OCI-LY7 (cell line): Measurements from ENCODE around the gene BASP1.

ENCODE experiments used
- CTCF ChIP-seq: fragments of 200-600 bp; sonication (generic); conservative IDR thresholded peaks from 2 replicates; pipeline ENCODE4 v1.5.1; 2014; ENCODE audit warnings: mild to moderate bottlenecking, antibody characterized with exemption, low read length, moderate library complexity, mixed read lengths
- EZH2phosphoT487 ChIP-seq: fragments of 200-600 bp; sonication (generic); IDR thresholded peaks from 2 replicates; pipeline ENCODE4 v1.6.1; 2018; ENCODE audit warnings: low read depth, borderline replicate concordance, mild to moderate bottlenecking, mixed run types, antibody characterized with exemption, low read length, moderate library complexity, mixed read lengths

- TF ChIP-seq CTCF (no peak), EZH2phosphoT487 (no peak)
These were observed 23.1 kb downstream of the BASP1 start for GRCh38 chr5:17240487-17240886.
